Stomach (tissue), 4 donors: ENCODE results near the gene NAT10.

Experiments used
- CTCF ChIP-seq, 7 experiments: fragments of 450-650 bp in 4 of 7; fragments of 200-600 bp in 3 of 7; sonication (generic) in 3 of 7; IDR thresholded peaks; one replicate each; pipeline ENCODE4 v1.5.1; 2016 to 2019; ENCODE audit warnings: antibody characterized with exemption in 7 of 7, control low read depth in 2 of 7, mild to moderate bottlenecking in 1 of 7
- POLR2AphosphoS5 ChIP-seq, 3 donors: sonication (generic); formaldehyde crosslinking; IDR thresholded peaks; one replicate each; pipeline ENCODE4 v1.6.1; 2016; ENCODE audit warnings: antibody characterized with exemption in 3 of 3

- TF ChIP-seq CTCF (IDR thresholded peaks at IDR 0.05) = no peak
- no peak for TF ChIP-seq POLR2AphosphoS5 (IDR thresholded peaks at IDR 0.05)
Measured at GRCh38 chr11:34178209-34178821, 72.9 kb downstream of the NAT10 start.
